RPMI8226 (cell line): ENCODE data around the gene SEC14L1.
"Not testable (repeated sequence)": the region's sequence is repeated elsewhere in the genome, so short reads cannot be mapped to it uniquely, and the experiment has no call there.

Source experiments
- DNase-seq: peaks from one replicate; pipeline ENCODE4 v3.0.0-alpha.2; 2015

SEC14L1 gene

DNA sequence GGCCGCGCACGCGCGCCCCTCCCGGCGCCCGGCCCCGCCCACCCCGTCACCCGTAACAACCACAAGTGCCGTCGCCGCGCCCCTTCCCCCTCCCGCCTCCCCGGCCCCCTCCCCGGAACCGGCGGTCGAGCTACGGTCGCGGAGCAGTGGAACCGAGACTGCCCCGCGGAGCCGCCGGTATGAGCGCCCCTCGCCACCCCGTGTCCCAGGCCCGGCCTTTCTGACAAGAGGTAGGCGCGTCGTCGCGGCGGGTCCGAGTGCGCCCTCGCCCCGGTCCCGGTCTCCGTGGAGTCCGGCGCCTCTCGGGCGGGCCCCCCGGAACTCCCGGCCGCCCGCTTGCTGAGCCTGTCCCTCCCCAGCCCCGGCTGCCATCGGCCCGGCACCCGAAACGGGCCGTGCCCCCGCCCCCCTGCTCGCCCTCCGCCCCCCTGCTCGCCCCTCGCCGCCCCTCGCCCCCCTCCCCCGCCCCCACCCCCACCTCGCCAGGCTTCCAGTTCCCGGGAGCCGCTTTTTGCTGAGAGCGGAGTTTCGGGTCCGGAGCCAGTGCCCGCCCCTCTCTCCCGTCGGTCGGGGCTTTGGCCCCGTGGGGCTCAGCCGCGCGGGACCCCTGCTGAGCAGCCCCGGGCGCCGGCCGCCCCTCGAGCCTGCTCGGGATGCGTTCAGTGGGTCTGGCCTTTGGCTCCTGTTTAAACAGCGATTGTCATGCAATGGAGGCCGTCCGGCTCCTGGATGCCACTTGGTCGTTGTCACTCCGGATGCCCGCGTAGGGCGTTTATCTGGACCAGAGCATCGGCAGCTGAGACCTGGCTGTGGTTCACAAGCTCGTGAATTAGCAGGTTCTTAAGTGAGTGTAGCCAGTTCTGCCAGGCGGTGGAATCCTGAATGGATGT, at the start of gene SEC14L1:
SEC14L1 (plus strand) TSS at position 92 of the 890 bp plus-strand sequence. CDS start 2,628 bp downstream, outside the sequence.
- DNase-seq, result peak; percentile 82

GRCh38 chr17:77092025-77092424, 48.7 kb upstream of the SEC14L1 start:
- no peak for DNase-seq

DNA sequence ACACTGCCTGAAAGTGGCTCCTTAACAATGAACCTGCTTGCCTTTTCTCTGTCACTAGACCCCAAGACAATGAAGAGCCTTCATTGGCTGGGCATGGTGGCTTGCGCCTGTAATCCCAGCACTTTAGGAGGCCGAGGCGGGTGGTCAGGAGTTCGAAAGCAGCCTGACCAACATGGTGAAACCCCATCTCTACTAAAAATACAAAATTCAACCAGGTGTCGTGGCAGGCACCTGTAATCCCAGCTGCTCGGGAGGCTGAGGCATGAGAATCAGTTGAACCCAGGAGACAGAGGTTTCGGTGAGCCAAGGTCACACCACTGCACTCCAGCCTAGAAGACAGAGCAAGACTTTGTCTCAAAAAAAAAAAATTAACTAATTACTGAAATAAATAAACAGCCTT, 45.3 kb upstream of the SEC14L1 start:
- no peak for DNase-seq

GRCh38 chr17:77096570-77097214, 44.1 kb upstream of the SEC14L1 start:
- DNase-seq, result no peak

- DNase-seq, result no peak
Measured at GRCh38 chr17:77097631-77098180, 43.1 kb upstream of the SEC14L1 start.

- DNase-seq, result no peak
Measured at GRCh38 chr17:77098884-77099545, 41.8 kb upstream of the SEC14L1 start.

- no peak for DNase-seq
Measured at GRCh38 chr17:77099997-77100396, 40.8 kb upstream of the SEC14L1 start.

- DNase-seq, result no peak
Measured at GRCh38 chr17:77101521-77102410, 39.0 kb upstream of the SEC14L1 start.

- DNase-seq, result not testable (repeated sequence)
Measured at GRCh38 chr17:77102411-77103134, 38.2 kb upstream of the SEC14L1 start.

DNA sequence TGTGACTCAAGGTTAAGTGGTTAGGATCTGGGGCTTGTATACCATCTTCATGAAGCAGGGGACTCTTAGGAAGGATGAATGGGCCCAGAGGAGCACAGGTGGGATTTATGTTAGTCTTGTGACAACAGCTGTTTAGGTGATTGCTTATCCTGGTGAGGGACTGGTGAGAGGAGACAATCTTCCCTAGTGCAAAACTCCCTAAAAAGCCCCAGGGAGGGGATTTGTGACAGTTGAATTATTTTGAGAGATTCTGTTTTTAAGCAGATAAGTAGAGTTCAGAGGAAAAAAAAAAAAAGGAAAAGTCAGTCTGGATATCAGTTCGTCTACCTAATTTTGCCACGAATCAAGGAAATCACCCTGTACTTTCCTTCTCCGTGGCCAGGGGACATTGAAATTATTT, 35.1 kb upstream of the SEC14L1 start:
- DNase-seq, result no peak

GRCh38 chr17:77106874-77107358, 33.9 kb upstream of the SEC14L1 start:
- no peak for DNase-seq

DNA sequence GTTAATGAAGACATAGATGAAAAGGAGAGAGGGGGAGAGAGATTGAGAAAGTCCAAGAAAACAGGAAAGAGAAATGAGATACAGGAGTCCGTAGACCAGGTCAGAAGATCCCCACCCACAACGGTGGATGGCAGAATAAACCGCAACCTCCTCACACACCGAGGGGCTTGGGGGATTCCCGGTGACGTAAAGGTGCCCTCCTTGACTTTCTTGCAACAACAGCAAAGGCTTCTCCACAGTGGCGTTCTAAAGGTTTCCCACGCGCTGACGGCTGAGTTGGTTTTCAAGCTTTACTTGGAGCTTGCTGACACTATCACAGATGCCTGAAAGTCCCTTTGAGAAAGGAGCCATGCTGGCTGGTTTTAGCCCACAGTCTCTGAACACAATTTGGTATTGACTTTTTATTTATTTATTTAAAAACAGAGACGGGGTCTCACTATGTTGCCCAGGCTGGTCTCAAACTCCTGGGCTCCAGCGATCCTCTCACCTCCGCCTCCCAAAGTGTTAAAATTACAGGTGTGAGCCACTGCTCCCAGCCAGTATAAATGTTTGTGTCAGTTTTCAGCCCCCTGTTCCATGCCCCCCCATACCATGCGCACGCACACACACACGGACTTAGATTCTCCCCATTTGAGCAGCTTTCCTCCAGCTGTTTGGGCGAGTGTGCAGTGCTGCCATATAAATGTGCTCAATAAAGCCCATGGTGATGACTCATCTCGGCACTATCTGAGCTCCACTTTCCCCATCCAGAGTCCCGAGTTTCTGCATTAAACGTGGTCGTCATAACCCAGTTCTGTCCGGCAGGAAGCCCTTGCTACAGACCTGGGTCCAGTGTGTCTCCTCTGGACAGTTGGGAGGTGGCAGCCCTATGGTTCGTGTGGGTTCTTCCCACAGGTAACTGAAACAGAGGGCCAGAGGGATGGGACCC, 33.0 kb upstream of the SEC14L1 start:
- no peak for DNase-seq

GRCh38 chr17:77109159-77109759, 31.5 kb upstream of the SEC14L1 start:
- no peak for DNase-seq

- no peak for DNase-seq
Measured at GRCh38 chr17:77109764-77110359, 30.9 kb upstream of the SEC14L1 start.

- DNase-seq, result not testable (repeated sequence)
Measured at GRCh38 chr17:77111165-77111933, 29.4 kb upstream of the SEC14L1 start.

- DNase-seq, result no peak
Measured at GRCh38 chr17:77111934-77112296, 28.9 kb upstream of the SEC14L1 start.

DNA sequence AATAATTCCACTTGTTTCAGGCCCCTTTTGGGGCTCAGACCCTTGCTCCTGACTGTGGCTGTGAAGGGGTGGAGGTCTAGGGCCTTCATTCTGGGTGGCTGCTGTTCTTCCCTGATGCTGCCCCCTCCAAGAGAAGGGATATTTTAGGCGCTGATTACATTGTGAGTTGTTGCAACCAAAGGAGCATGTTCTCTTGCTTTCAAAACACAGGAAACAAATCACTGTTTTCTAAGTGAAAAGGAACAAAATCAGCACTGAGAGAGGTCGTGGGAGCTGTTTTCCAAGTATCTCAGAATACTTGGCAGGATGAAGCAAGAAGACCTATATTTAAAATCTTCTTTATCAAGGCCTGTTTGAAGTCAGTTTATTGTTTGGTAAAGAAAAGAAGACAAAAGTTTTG, 25.3 kb upstream of the SEC14L1 start:
- no peak for DNase-seq

GRCh38 chr17:77115947-77116346, 24.8 kb upstream of the SEC14L1 start:
- no peak for DNase-seq
